Epithelial cell of proximal tubule (primary cell): ENCODE results near the gene PRXL2B. TPM values are rescaled to one million over a fixed set of nuclear protein-coding genes. Genes with fewer than 3 reads are reported as not detected.
"Not testable (repeated sequence)": the region's sequence is repeated elsewhere in the genome, so short reads cannot be mapped to it uniquely, and the experiment has no call there.

ENCODE experiments used
- DNase-seq: peaks from one replicate; pipeline ENCODE4 v3.0.0-alpha.2; 2011; ENCODE audit warnings: low read depth
- H3K4me3 ChIP-seq: 2 replicates; pipeline ENCODE4 v1.5.1; 2011; ENCODE audit warnings: low read depth, mild to moderate bottlenecking, low read length
- total RNA-seq: library from RNA; depleted of rRNA; stranded (reverse); fragments of >200 nt; gene quantifications from 2 replicates; pipeline ENCODE4 v1.2.3, GENCODE V29; 2015
- TF ChIP-seq, protein P1 (sequence below): conservative IDR thresholded peaks from 2 replicates; pipeline ENCODE4 v1.5.1; 2012; ENCODE audit warnings: low read depth, mild to moderate bottlenecking, low read length

The PRXL2B gene
- total RNA-seq, 1 donor from 2014 or later = 72.2 TPM

DNA sequence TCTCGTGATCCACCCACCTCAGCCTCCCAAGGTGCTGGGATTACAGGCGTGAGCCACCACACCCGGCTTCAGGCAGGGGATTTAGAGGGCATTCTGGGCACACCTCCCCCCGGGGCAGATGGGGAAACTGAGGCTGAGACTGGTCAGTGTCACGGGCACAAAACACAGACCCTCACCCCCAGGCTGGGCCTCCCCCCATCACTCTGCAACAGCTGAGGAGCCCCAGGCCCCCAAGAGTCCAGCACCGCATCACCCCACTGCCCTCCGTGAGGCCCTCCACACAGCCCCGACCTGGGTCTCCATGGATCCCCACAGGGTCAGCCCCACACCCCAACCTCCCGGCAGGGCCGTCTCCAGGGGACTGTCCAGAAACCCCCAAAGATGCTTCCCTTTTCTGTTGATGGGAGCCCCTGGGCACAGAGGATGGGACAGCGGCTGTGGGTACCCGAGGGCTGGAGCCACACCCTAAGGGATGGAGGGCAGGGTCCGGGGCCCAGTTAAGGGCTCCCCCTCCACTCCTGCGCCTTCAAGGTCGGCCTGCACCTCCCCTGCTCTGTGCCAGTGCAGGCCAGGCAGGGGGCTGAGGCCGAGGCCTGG, 19.4 kb upstream of the PRXL2B start:
- no peak for DNase-seq
- TF ChIP-seq, protein P1, sequence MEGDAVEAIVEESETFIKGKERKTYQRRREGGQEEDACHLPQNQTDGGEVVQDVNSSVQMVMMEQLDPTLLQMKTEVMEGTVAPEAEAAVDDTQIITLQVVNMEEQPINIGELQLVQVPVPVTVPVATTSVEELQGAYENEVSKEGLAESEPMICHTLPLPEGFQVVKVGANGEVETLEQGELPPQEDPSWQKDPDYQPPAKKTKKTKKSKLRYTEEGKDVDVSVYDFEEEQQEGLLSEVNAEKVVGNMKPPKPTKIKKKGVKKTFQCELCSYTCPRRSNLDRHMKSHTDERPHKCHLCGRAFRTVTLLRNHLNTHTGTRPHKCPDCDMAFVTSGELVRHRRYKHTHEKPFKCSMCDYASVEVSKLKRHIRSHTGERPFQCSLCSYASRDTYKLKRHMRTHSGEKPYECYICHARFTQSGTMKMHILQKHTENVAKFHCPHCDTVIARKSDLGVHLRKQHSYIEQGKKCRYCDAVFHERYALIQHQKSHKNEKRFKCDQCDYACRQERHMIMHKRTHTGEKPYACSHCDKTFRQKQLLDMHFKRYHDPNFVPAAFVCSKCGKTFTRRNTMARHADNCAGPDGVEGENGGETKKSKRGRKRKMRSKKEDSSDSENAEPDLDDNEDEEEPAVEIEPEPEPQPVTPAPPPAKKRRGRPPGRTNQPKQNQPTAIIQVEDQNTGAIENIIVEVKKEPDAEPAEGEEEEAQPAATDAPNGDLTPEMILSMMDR = no peak
- H3K4me3 ChIP-seq = no peak overlapping the region

DNA sequence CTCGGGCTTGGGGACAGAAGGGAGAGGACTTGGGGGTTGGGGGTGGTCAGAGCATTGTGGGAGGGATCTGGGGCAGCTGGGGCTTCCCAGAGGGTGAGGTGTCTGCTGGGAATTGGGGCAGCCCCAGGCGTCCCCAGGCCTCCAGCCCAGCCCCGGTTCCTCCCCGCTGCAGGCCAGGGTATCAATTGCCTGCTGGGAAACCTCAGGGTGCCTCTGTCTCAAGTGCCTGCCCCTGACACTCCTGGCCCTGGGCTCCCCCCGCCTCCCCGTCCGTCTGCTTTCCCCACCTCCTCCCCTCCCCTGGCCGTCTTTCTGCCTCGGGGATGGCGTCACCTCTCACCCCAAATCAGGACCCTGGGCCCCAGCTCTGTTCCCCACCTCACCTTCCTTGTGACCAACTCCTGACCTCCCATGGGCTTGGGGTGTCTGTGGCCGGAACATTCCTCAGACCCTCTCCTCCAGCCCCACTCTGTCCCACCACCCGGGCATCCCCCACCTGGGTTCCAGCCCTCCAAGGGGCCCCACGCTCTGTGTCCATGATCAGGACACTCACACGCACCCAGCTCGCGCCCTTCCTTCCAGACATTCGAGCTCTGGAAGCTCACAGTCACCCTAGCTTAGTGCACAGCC, 18.3 kb upstream of the PRXL2B start:
- H3K4me3 ChIP-seq, DNase-seq: not testable (repeated sequence)

DNA sequence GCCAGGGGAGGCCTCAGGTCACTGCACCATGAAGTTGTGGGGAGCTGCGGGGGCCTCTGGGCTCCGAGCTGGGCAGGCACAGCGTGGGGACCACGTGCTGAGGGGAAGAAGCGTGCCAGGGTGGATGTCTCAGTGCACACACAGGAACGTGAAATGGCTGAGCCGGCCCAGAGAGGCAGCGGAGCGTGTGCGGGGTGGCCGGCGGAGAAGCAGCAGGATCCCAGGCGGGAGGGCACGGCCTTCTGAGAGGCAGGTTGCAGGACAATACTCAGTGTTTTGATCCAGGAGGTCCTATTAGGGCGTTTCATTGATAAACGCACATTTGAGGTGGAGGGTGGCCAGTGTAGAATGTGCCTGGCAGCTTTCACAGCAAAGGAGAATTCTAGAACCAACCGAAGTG, 17.5 kb upstream of the PRXL2B start:
- TF ChIP-seq, protein P1 = no peak

DNA sequence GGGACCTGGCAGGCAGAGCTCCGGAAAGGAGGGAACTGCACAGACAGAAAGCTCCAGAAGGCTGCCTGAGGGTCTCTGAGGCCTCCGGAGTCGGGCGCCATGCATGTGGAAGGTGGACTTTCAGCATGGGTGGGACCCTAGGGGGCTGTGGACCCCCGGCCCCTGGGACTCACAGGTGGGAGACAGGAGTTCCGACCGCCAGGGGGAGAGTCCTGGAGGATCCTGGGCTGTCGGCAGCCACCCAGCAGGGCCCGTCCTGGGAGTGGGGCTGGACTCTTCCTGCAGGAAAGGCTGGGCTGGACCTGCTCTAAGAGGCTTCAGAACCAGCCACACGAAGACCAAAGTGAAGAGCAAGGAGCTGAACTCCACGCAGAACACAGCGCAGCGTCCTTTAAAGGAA, 16.9 kb upstream of the PRXL2B start:
- not testable (repeated sequence) for H3K4me3 ChIP-seq, DNase-seq

More for the DNA sequence above, 17.5 kb upstream of the PRXL2B start:
- no peak for DNase-seq
- H3K4me3 ChIP-seq = no peak overlapping the region

DNA sequence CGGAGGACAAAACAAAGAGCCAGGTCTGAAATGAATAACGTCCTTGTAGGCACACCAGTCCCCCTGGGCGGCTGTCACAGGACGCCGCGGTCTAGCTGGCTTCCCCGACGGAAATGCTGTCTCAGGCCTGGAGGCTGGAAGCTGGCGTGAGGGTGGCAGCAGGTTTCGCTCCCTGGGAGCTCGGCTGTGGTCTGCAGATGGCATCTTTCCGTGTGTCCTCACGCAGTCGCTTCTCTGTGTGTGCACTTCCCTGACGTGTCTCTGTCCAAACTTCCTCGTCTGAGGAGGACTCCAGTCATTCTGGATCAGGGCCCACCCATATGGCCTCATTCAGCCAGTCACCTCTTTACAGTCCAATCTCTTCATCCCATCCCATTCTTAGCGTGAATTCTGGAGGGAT, 16.2 kb upstream of the PRXL2B start:
- H3K4me3 ChIP-seq = no peak overlapping the region
- DNase-seq = no peak
- TF ChIP-seq, protein P1 = no peak

DNA sequence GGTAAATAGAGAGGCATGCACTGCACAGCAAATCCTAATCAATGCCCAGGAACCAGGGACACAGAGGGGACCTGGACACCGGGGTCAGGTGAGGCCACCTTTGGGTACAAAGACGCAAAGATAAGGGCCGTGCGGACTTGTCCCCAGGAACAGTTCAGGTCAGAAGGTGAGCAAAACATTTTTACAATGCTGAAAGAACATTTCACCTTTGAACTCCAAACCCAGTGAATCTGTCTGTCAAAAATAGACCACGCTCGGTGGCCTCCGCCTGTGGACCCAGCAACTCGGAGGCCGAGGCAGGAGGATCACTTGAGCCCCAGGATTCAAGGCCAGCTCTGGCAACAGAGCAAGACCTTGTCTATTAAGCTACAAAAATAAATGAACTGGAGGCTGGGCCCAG, 15.2 kb upstream of the PRXL2B start:
- TF ChIP-seq, protein P1 = no peak
- DNase-seq = no peak
- no peak overlapping the region for H3K4me3 ChIP-seq

DNA sequence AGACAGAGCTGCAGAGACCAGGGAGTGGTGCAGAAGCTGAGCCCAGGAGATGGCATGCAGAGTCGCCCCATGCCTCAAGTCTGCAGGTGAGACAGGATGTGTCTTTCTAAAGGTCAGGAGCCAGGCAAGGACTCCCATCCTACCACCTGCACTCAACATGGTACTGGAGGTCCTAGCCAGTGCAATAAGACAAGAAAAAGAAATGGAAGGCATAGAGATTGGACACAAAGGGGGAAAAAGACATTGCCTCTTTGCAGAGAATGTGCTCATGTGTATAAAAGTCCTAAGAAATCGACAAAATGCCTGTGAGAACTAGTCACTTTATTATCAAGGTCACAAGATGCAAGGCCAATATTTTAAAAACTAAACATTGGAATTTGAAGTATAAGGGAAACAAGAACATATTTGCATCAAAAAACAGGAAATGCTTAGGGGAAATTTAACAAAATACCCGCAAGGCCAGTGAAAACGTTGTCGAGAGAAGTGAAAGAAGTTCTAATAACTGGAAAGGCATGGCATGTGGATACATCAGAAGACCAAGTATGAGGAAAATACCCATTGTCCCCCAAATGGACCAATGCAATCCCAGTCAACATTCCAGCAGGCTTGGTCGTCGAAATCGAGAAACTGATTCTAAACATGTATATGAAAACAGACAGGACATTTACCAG, 13.2 kb upstream of the PRXL2B start:
- no peak for DNase-seq
- H3K4me3 ChIP-seq = no peak overlapping the region
- TF ChIP-seq, protein P1 = no peak

DNA sequence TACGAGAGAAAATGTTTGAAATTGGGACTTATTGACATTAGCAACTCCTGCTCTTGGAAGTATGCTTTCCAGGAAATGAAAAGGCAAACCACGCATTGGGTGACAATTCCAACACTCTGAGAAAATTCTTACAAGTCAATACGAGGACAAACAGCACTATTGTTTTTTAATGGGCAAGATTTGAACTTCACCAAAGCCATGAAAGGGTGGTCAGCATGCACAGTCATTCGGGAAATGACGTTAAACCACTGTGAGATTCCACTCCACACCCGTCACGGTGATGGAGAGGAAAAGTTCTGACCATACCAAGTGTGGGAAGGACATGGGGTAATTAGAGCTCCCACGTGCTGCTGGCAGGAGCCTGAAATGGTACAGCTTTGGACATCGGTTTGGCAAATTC, 12.2 kb upstream of the PRXL2B start:
- TF ChIP-seq, protein P1 = no peak
- no peak overlapping the region for H3K4me3 ChIP-seq
- no peak for DNase-seq
